Measurements from ENCODE around the gene TMEM229A. TPM values are rescaled to one million over a fixed set of nuclear protein-coding genes. Genes with fewer than 3 reads are reported as not detected.
"Not testable (repeated sequence)": the region's sequence is repeated elsewhere in the genome, so short reads cannot be mapped to it uniquely, and the experiment has no call there.

TMEM229A gene
- not detected for total RNA-seq

- Mint-ChIP-seq H3K4me1 (ENCODE audit: low read depth) (peaks cover 4% of the 10 kb centered on the region), H3K27me3 (peaks cover 36% of the 10 kb centered on the region), H3K4me3 (peak within 1 kb of the TSS; percentile 37), H3K36me3 (no peaks in the 10 kb centered on the region), H3K27ac (no peak within 1 kb of the TSS), H3K9me3 (no peaks in the 10 kb centered on the region)
- ChIA-PET POLR2A (no interaction called here), CTCF (no interaction called here)
- DNase-seq: peak; percentile 11
- intact Hi-C loops (cut with micrococcal nuclease): no loop called here
Observed at GRCh38 chr7:124032369-124033094, at the start of gene TMEM229A. Gene TMEM229A (minus strand): TSS chr7:124033067. CDS start chr7:124033003, 64 bp downstream.

DNA sequence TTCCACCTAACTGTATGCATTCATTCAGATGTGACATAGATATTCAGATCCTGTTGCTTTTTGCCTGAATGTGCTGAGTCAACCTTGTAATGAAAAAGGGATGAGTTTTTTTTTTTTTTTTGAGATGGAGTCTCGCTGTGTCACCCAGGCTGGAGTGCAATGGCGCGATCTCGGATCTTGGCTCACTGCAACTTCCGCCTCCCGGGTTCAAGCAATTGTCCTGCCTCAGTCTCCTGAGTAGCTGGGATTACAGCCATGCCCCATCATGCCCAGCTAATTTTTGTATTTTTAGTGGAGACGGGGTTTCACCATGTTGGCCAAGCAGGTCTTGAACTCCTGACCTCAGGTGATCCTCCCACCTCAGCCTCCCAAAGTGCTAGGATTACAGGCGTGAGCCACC, 49.4 kb upstream of the TMEM229A start:
- H3K9me3 Mint-ChIP-seq; CTCF ChIA-PET; intact Hi-C loops (cut with micrococcal nuclease); H3K36me3 Mint-ChIP-seq; H3K27me3 Mint-ChIP-seq; DNase-seq; POLR2A ChIA-PET; H3K4me1 Mint-ChIP-seq (ENCODE audit: low read depth); H3K4me3 Mint-ChIP-seq; H3K27ac Mint-ChIP-seq: not testable (repeated sequence)

DNA sequence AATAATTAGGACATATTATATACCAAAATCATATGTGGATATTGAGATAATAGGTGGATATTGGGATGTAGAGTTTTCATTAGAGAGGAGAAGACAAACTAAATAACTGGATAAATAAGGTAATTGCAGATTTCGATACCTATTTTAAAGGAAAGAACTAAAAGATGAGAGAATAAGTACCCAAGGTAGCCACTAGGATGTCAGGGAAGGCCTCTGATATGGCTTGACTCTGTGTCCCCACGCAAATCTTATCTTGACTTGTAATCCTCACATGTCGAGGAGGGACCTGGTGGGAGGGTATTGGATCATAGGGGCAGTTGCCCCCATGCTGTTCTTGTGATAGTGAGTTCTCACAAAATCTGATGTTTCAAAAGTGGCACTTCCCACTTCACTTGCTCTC, 44.7 kb upstream of the TMEM229A start:
- Mint-ChIP-seq H3K27ac (no peak overlapping the region), H3K36me3 (no peaks in the 10 kb centered on the region), H3K4me3 (no peak overlapping the region), H3K4me1 (ENCODE audit: low read depth) (no peaks in the 10 kb centered on the region), H3K9me3 (no peaks in the 10 kb centered on the region), H3K27me3 (no peaks in the 10 kb centered on the region)
- CTCF ChIA-PET: no interaction called here
- no peak for DNase-seq
- intact Hi-C loops (cut with micrococcal nuclease): no loop called here
- POLR2A ChIA-PET: no interaction called here

- intact Hi-C loops (cut with micrococcal nuclease): no loop called here
- CTCF ChIA-PET: no interaction called here
- H3K27me3 Mint-ChIP-seq: no peaks in the 10 kb centered on the region
- no peak overlapping the region for H3K27ac Mint-ChIP-seq
- no peaks in the 10 kb centered on the region for H3K36me3 Mint-ChIP-seq
- POLR2A ChIA-PET: no interaction called here
- H3K4me1 Mint-ChIP-seq (ENCODE audit: low read depth): no peaks in the 10 kb centered on the region
- no peak for DNase-seq
- H3K4me3 Mint-ChIP-seq: no peak overlapping the region
- no peaks in the 10 kb centered on the region for H3K9me3 Mint-ChIP-seq
Observed at GRCh38 chr7:124076841-124077240, 44.0 kb upstream of the TMEM229A start.

DNA sequence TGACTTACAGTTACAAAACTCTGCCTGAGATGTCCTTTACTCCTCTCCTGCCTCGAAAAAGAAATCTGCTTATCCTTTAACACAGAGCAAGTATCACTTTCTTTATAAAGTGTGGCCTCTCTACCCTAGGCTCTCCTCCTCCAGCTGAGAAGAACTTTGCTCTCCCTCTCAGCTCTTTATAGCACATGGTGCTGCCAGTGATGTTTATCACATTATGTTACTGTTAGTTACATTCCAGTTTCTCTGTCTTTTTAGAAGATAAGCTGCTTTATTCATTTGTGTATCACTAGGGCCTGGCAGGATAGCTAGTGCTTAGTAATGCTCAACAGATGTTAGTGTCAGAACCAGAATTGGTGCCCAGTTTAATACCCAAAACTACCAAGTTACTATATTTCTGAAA, 41.1 kb upstream of the TMEM229A start:
- no peak overlapping the region for H3K4me3 Mint-ChIP-seq
- intact Hi-C loops (cut with micrococcal nuclease): no loop called here
- ChIA-PET CTCF (no interaction called here), POLR2A (no interaction called here)
- no peaks in the 10 kb centered on the region for H3K27me3 Mint-ChIP-seq
- no peak for DNase-seq
- H3K4me1 Mint-ChIP-seq (ENCODE audit: low read depth): no peaks in the 10 kb centered on the region
- H3K9me3 Mint-ChIP-seq: no peaks in the 10 kb centered on the region
- H3K27ac Mint-ChIP-seq: no peak overlapping the region
- H3K36me3 Mint-ChIP-seq: no peaks in the 10 kb centered on the region

DNA sequence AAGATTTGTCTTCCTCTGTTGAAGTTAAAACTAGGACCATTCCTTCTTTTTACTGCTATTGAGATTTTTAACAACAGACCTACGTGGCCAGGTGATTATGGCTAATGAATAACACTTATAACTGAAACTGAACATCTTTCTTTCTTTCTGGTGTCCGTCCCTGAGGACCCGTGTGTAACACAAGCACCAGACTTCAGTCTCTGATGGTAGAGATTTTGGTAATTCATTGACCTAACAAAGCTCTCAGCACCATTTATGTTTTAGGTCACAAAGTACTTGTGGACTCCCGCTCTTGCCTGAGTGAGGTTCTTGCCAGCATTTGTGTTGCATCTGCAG, 40.4 kb upstream of the TMEM229A start:
- intact Hi-C loops (cut with micrococcal nuclease): no loop called here
- no peak for DNase-seq
- H3K27ac Mint-ChIP-seq: no peak overlapping the region
- H3K27me3 Mint-ChIP-seq: no peaks in the 10 kb centered on the region
- H3K4me3 Mint-ChIP-seq: no peak overlapping the region
- H3K4me1 Mint-ChIP-seq (ENCODE audit: low read depth): no peaks in the 10 kb centered on the region
- CTCF ChIA-PET: no interaction called here
- no peaks in the 10 kb centered on the region for H3K36me3 Mint-ChIP-seq
- POLR2A ChIA-PET: no interaction called here
- no peaks in the 10 kb centered on the region for H3K9me3 Mint-ChIP-seq

GRCh38 chr7:124072603-124073309, 39.9 kb upstream of the TMEM229A start:
- H3K9me3 Mint-ChIP-seq: no peaks in the 10 kb centered on the region
- ChIA-PET POLR2A (no interaction called here), CTCF (no interaction called here)
- no peaks in the 10 kb centered on the region for H3K4me1 Mint-ChIP-seq (ENCODE audit: low read depth)
- H3K27ac Mint-ChIP-seq: no peak overlapping the region
- intact Hi-C loops (cut with micrococcal nuclease): no loop called here
- H3K27me3 Mint-ChIP-seq: no peaks in the 10 kb centered on the region
- H3K36me3 Mint-ChIP-seq: no peaks in the 10 kb centered on the region
- no peak for DNase-seq
- no peak overlapping the region for H3K4me3 Mint-ChIP-seq

DNA sequence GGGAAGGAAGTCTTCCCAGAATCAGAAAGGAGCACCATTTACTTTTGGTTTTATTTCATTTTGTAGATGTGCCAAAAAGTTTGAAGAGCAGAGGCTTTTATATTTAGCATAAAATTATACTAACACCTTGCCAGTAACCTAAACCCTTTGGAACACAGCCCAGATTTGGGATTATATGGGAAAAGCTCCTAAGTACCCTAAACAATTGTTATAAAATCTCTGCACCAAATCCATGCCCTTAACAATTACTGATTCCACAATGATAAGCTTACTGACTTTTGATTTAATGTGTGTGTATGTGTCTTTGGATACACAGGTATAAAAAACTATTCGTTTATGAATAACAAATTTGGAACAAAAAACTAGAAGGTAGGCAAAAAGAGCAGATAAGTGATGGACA, 39.0 kb upstream of the TMEM229A start:
- DNase-seq: no peak
- no peak overlapping the region for H3K4me3 Mint-ChIP-seq
- H3K27ac Mint-ChIP-seq: no peak overlapping the region
- ChIA-PET POLR2A (no interaction called here), CTCF (no interaction called here)
- no peaks in the 10 kb centered on the region for H3K36me3 Mint-ChIP-seq
- no peaks in the 10 kb centered on the region for H3K27me3 Mint-ChIP-seq
- no peaks in the 10 kb centered on the region for H3K9me3 Mint-ChIP-seq
- intact Hi-C loops (cut with micrococcal nuclease): no loop called here
- H3K4me1 Mint-ChIP-seq (ENCODE audit: low read depth): no peaks in the 10 kb centered on the region

DNA sequence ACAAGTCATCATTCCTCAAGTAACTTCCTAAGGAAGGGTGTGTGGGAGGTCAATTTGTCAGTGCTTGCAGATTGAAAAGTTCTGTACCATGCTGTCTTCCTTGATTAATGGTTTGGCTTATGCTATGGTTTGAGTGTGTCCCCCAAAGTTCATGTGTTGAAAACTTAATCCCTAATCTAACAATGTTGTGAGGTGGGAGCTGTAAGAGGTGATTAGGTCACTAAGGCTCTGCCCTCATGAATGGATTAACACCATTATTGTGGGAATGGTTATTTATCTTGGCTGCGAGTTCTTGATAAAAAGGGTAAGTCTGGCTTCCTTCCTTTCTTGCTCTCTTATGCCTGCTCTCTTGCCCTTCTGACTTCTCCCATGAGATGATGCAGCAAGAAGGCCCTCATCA, 29.3 kb upstream of the TMEM229A start:
- no peaks in the 10 kb centered on the region for H3K36me3 Mint-ChIP-seq
- H3K27ac Mint-ChIP-seq: no peak overlapping the region
- H3K4me1 Mint-ChIP-seq (ENCODE audit: low read depth): no peaks in the 10 kb centered on the region
- no peak overlapping the region for H3K4me3 Mint-ChIP-seq
- ChIA-PET CTCF (no interaction called here), POLR2A (no interaction called here)
- H3K27me3 Mint-ChIP-seq: no peaks in the 10 kb centered on the region
- intact Hi-C loops (cut with micrococcal nuclease): no loop called here
- no peaks in the 10 kb centered on the region for H3K9me3 Mint-ChIP-seq
- DNase-seq: no peak

- Mint-ChIP-seq H3K36me3 (no peaks in the 10 kb centered on the region), H3K4me1 (ENCODE audit: low read depth) (no peaks in the 10 kb centered on the region), H3K27me3 (no peaks in the 10 kb centered on the region), H3K9me3 (no peaks in the 10 kb centered on the region), H3K27ac (no peak overlapping the region), H3K4me3 (no peak overlapping the region)
- intact Hi-C loops (cut with micrococcal nuclease): no loop called here
- no peak for DNase-seq
- ChIA-PET POLR2A (no interaction called here), CTCF (no interaction called here)
Observed at GRCh38 chr7:124060528-124060927, 27.7 kb upstream of the TMEM229A start.

GRCh38 chr7:124059375-124059774, 26.5 kb upstream of the TMEM229A start:
- POLR2A ChIA-PET: no interaction called here
- intact Hi-C loops (cut with micrococcal nuclease): no loop called here
- CTCF ChIA-PET: interaction anchor here (1.0 kb wide), 1 partner anchor 11 kb away, joined by 3 read pairs; no protein-coding TSS in a partner anchor
- Mint-ChIP-seq H3K27ac (no peak overlapping the region), H3K36me3 (no peaks in the 10 kb centered on the region), H3K27me3 (no peaks in the 10 kb centered on the region), H3K4me1 (ENCODE audit: low read depth) (no peaks in the 10 kb centered on the region), H3K4me3 (no peak overlapping the region), H3K9me3 (no peaks in the 10 kb centered on the region)
- DNase-seq: no peak

DNA sequence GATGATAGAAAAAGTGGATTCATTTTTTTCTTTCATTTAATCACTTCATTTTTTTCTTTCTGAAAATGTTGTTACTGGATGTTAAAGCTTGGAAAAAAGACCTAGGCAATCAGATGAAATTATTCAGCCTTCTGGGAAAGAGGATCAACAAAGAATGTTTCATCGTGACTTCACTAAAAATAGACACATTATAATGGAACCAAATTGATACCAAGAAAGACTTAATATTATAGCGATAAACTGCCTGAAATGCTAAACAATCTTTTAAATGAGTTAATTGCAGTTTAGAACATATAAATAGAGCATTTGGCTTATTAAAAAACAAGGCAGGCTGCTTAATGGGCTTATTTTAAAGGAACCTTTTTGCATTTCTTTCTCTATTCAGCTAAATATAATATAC, 25.6 kb upstream of the TMEM229A start:
- H3K9me3 Mint-ChIP-seq: no peaks in the 10 kb centered on the region
- H3K4me1 Mint-ChIP-seq (ENCODE audit: low read depth): no peaks in the 10 kb centered on the region
- ChIA-PET POLR2A (no interaction called here), CTCF (interaction anchor here (0.6 kb wide), 1 partner anchor 17 kb away, joined by 3 read pairs; no protein-coding TSS in a partner anchor)
- no peak for DNase-seq
- intact Hi-C loops (cut with micrococcal nuclease): no loop called here
- H3K4me3 Mint-ChIP-seq: no peak overlapping the region
- H3K36me3 Mint-ChIP-seq: no peaks in the 10 kb centered on the region
- H3K27ac Mint-ChIP-seq: no peak overlapping the region
- no peaks in the 10 kb centered on the region for H3K27me3 Mint-ChIP-seq

DNA sequence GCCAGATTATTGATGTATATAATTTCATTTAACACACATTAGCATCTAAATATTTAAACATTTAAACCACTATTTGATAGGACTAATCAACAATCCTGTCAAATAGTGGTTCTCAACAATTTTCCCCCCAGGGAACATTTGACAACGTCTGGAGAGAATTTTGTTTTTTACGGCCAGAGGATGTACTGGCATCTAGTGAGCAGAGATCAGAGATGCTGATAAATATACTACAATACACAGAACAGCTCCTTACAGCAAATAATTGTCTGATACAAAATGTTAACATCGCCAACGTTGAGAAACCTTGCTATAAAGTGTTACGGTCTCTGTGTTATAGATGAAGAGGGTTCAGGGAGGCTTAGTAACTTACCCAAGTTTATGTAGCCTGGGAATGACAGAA, 25.0 kb upstream of the TMEM229A start:
- DNase-seq: no peak
- no peak overlapping the region for H3K27ac Mint-ChIP-seq
- ChIA-PET CTCF (interaction anchor here (0.6 kb wide), 1 partner anchor 17 kb away, joined by 3 read pairs; no protein-coding TSS in a partner anchor), POLR2A (no interaction called here)
- H3K4me3 Mint-ChIP-seq: no peak overlapping the region
- H3K27me3 Mint-ChIP-seq: no peaks in the 10 kb centered on the region
- intact Hi-C loops (cut with micrococcal nuclease): no loop called here
- no peaks in the 10 kb centered on the region for H3K4me1 Mint-ChIP-seq (ENCODE audit: low read depth)
- no peaks in the 10 kb centered on the region for H3K9me3 Mint-ChIP-seq
- no peaks in the 10 kb centered on the region for H3K36me3 Mint-ChIP-seq
